GM12878 (cell line): ENCODE data around the gene HNRNPH1. TPM values are rescaled to one million over a fixed set of nuclear protein-coding genes. Genes with fewer than 3 reads are reported as not detected.
A peak's percentile ranks its signal among the peaks of the same experiment; 100 is the strongest.

ENCODE experiments used
- E2F4 ChIP-seq: IDR thresholded peaks from 2 replicates; pipeline ENCODE4 v1.6.1; 2012; ENCODE audit warnings: low read depth, low read length, improper control_type of control experiment
- E2F8 ChIP-seq: fragments of 450-650 bp; IDR thresholded peaks from 2 replicates; pipeline ENCODE4 v1.6.1; 2018; ENCODE audit warnings: mild to moderate bottlenecking, low read depth, moderate library complexity; ENCODE audit not compliant: partially characterized antibody
- EGR1 ChIP-seq, 2 experiments: IDR thresholded peaks; 1 replicate in 1 of 2; 2 replicates in 1 of 2; pipeline ENCODE4 v1.6.1; 2011 to 2012; ENCODE audit warnings: low read depth in 2 of 2, low read length in 2 of 2, borderline replicate concordance in 1 of 2, mild to moderate bottlenecking in 1 of 2, moderate library complexity in 1 of 2
- GATAD2B ChIP-seq: fragments of 450-650 bp; conservative IDR thresholded peaks from 2 replicates; pipeline ENCODE4 v1.6.1; 2017; ENCODE audit warnings: low read depth, mild to moderate bottlenecking, moderate library complexity
- HDGF ChIP-seq: fragments of 450-650 bp; IDR thresholded peaks from 2 replicates; pipeline ENCODE4 v1.6.1; 2016; ENCODE audit warnings: antibody characterized with exemption
- JUNB ChIP-seq: IDR thresholded peaks from 2 replicates; pipeline ENCODE4 v1.6.1; 2016; ENCODE audit warnings: antibody characterized with exemption, mild to moderate bottlenecking
- LARP7 ChIP-seq: fragments of 450-650 bp; IDR thresholded peaks from 2 replicates; pipeline ENCODE4 v1.6.1; 2017; ENCODE audit warnings: mild to moderate bottlenecking
- MAX ChIP-seq: IDR thresholded peaks from 2 replicates; pipeline ENCODE4 v1.6.1; 2012; ENCODE audit warnings: low read depth, low read length, improper control_type of control experiment
- MEF2A ChIP-seq: IDR thresholded peaks from 2 replicates; pipeline ENCODE4 v1.6.1; 2011; ENCODE audit warnings: low read depth, mild to moderate bottlenecking, low read length, moderate library complexity; ENCODE audit not compliant: insufficient read depth
- NBN ChIP-seq: fragments of 450-650 bp; IDR thresholded peaks from 2 replicates; pipeline ENCODE4 v1.6.1; 2016
- PBX3 ChIP-seq: IDR thresholded peaks from 2 replicates; pipeline ENCODE4 v1.6.1; 2011; ENCODE audit warnings: mild to moderate bottlenecking, low read depth, low read length, moderate library complexity; ENCODE audit not compliant: insufficient replicate concordance
- PML ChIP-seq: IDR thresholded peaks from 2 replicates; pipeline ENCODE4 v1.6.1; 2012; ENCODE audit warnings: low read length, inconsistent platforms
- POLR2A ChIP-seq: IDR thresholded peaks from 2 replicates; pipeline ENCODE4 v1.6.1; 2011; ENCODE audit warnings: low read depth, mild to moderate bottlenecking, low read length
- POLR2AphosphoS2 ChIP-seq: IDR thresholded peaks from 2 replicates; pipeline ENCODE4 v1.6.1; 2011; ENCODE audit warnings: low read depth, mild to moderate bottlenecking, low read length, improper control_type of control experiment, moderate library complexity
- POLR2AphosphoS5 ChIP-seq: IDR thresholded peaks from 2 replicates; pipeline ENCODE4 v1.6.1; 2011; ENCODE audit warnings: mild to moderate bottlenecking, low read length, inconsistent platforms
- RAD21 ChIP-seq: IDR thresholded peaks from 2 replicates; pipeline ENCODE4 v1.6.1; 2011; ENCODE audit warnings: mild to moderate bottlenecking, low read depth, low read length, moderate library complexity; ENCODE audit not compliant: insufficient read depth
- SIN3A ChIP-seq: IDR thresholded peaks from 2 replicates; pipeline ENCODE4 v1.6.1; 2012; ENCODE audit warnings: low read depth, low read length, improper control_type of control experiment
- SMARCA5 ChIP-seq: fragments of 450-650 bp; IDR thresholded peaks from 2 replicates; pipeline ENCODE4 v1.6.1; 2017; ENCODE audit warnings: mild to moderate bottlenecking
- TARDBP ChIP-seq: IDR thresholded peaks from 2 replicates; pipeline ENCODE4 v1.6.1; 2016; ENCODE audit warnings: borderline replicate concordance
- TCF3 ChIP-seq: IDR thresholded peaks from 2 replicates; pipeline ENCODE4 v1.6.1; 2012; ENCODE audit warnings: low read depth, mild to moderate bottlenecking, low read length, borderline replicate concordance; ENCODE audit not compliant: insufficient read depth
- ZBED1 ChIP-seq: IDR thresholded peaks from 2 replicates; pipeline ENCODE4 v1.6.1; 2016; ENCODE audit warnings: borderline replicate concordance
- ZNF207 ChIP-seq: fragments of 450-650 bp; IDR thresholded peaks from 2 replicates; pipeline ENCODE4 v1.6.1; 2014; ENCODE audit warnings: antibody characterized with exemption, mild to moderate bottlenecking, borderline replicate concordance
- polyA plus RNA-seq, 11 experiments: library from polyadenylated mRNA; depleted of rRNA in 4 of 11; unstranded in 6 of 11; stranded (reverse) in 5 of 11; fragments of >200 nt; fragmentation: Nextera tagmentation in 4 of 11; fragmentation: Illumina TruSeq in 1 of 11; extraction: Ambion mirVana in 4 of 11; extraction: Trizol in 1 of 11; gene quantifications; 1 replicate in 1 of 11; 2 replicates in 10 of 11; pipeline versions ENCODE4 v1.2.1 to v1.2.3, GENCODE V29; 2011 to 2016; ENCODE audit warnings: inconsistent platforms in 2 of 11, missing spikeins in 2 of 11, low read depth in 1 of 11
- total RNA-seq, 4 experiments: library from RNA; depleted of rRNA in 3 of 4; stranded (reverse); fragments of >200 nt in 3 of 4; fragmentation: Illumina TruSeq in 1 of 4; extraction: Trizol in 1 of 4; gene quantifications; 2 replicates each; pipeline versions ENCODE4 v1.2.1 to v1.2.3, GENCODE V29; 2013 to 2021

Gene HNRNPH1
- total and polyA plus RNA-seq, 10 of the 15 experiments (the other 5 are each of a cell fraction or from before 2014, with no cell fraction given): 184 to 780 (median 690) TPM

GRCh38 chr5:179623003-179623905 lies at the start of gene HNRNPH1 (continued):
- TF ChIP-seq SMARCA5: peak; percentile 21; the same call in 1 of the 2 replicates
- peak; percentile 100 for TF ChIP-seq POLR2AphosphoS2
- TF ChIP-seq POLR2AphosphoS5: peak; percentile 100
- TF ChIP-seq TARDBP: peak; percentile 82; the same call in 1 of the 2 replicates
- peak; percentile 32; the same call in 1 of the 2 replicates for TF ChIP-seq MEF2A
- TF ChIP-seq PML: peak; percentile 99
- TF ChIP-seq E2F8: no peak
- TF ChIP-seq GATAD2B: peak; percentile 43
- TF ChIP-seq RAD21: no peak
- peak; percentile 62; the same call in 1 of the 2 replicates for TF ChIP-seq ZBED1
- TF ChIP-seq NBN: peak; percentile 6
- peak; percentile 58; the same call in 1 of the 2 replicates for TF ChIP-seq E2F4
- TF ChIP-seq LARP7: peak; percentile 88; the same call in 1 of the 2 replicates
- no peak; the same call in 1 of the 2 replicates for TF ChIP-seq JUNB
- peak; percentile 84 for TF ChIP-seq MAX
- TF ChIP-seq SIN3A: peak; percentile 44; the same call in 1 of the 2 replicates
- peak; percentile 99 for TF ChIP-seq POLR2A
- peak; percentile 46 for TF ChIP-seq PBX3
- TF ChIP-seq HDGF: peak; percentile 38; the same call in 1 of the 2 replicates
- TF ChIP-seq EGR1 (IDR thresholded peaks at IDR 0.05; ENCODE audit: borderline replicate concordance in 1 of 2, low read depth in 2 of 2, low read length in 2 of 2): 0 out of 3 replicates have a peak, but pooled peaks of 1 of the 2 experiments have one; percentile 35
- peak; percentile 98 for TF ChIP-seq ZNF207
- TF ChIP-seq TCF3: peak; percentile 92; the same call in 1 of the 2 replicates
- TF ChIP-seq, all 136 proteins: peak for 55
